HCT116 (cell line): ENCODE data around the gene ABCC11. TPM values are rescaled to one million over a fixed set of nuclear protein-coding genes. Genes with fewer than 3 reads are reported as not detected.

Experiments used
- ATAC-seq: fragments of 200-7000 bp; cut with Tn5 transposase; 2 replicates; pipeline ENCODE4 v1.9.1; 2020; ENCODE audit warnings: mild to moderate bottlenecking, moderate library complexity
- BruUV-seq: library from RNA; stranded (reverse); fragments of 400-500 nt; replicated peaks from 2 replicates; lab custom pipeline; 2021; lab: Mats Ljungman, UMichigan
- CTCF ChIA-PET: fragments of 300-600 bp; sonication (Branson Sonifier 250); formaldehyde crosslinking; loops from one replicate; lab custom pipeline; 2021; ENCODE audit warnings: antibody characterized with exemption; lab: Charles Lee
- POLR2A ChIA-PET: fragments of 300-600, 350-600 bp; sonication (Branson Sonifier 250); formaldehyde crosslinking; loops from one replicate; lab custom pipeline; 2021; ENCODE audit warnings: antibody characterized with exemption; lab: Charles Lee
- RAD21 ChIA-PET, 2 experiments: fragments of 300-600 bp; sonication (Branson Sonifier 250); formaldehyde crosslinking; loops; one replicate each; lab custom pipeline; 2023; ENCODE audit warnings: low total read pairs in 2 of 2; ENCODE audit not compliant: uncharacterized antibody in 2 of 2, unreplicated experiment in 2 of 2, low non-redundant PET in 1 of 2; lab: Charles Lee
- DNase-seq: peaks from one replicate; pipeline ENCODE4 v3.0.0-alpha.2; 2010; ENCODE audit warnings: low read depth, low spot score
- H2AFZ ChIP-seq: fragments of 200-600 bp; shearing (Covaris generic), sonication (generic); 2 replicates; pipeline ENCODE4 v1.6.1; 2017; ENCODE audit warnings: low read depth, mixed run types, mixed read lengths, antibody characterized with exemption, low read length; ENCODE audit not compliant: poor library complexity, severe bottlenecking
- H3K27ac ChIP-seq: 2 replicates; pipeline ENCODE4 v1.5.1; 2012; ENCODE audit warnings: low read depth, low read length
- H3K27me3 ChIP-seq: fragments of 200-600 bp; sonication (generic); 2 replicates; pipeline ENCODE4 v1.6.1; 2016; ENCODE audit warnings: mixed run types, low read length, mixed read lengths; ENCODE audit not compliant: insufficient read depth
- H3K36me3 ChIP-seq, 2 experiments: fragments of 200-500 bp in 1 of 2; fragments of 200-600 bp in 1 of 2; sonication (Bioruptor generic) in 1 of 2; sonication (generic) in 1 of 2; 2 replicates each; pipeline versions ENCODE4 v1.5.1 to v1.6.1; 2014 to 2016; ENCODE audit warnings: low read length in 2 of 2, inconsistent platforms in 1 of 2, mixed read lengths in 1 of 2, mixed run types in 1 of 2; ENCODE audit not compliant: insufficient read depth in 2 of 2, control insufficient read depth in 1 of 2
- H3K4me1 ChIP-seq, 2 experiments: fragments of 200-600 bp in 1 of 2; sonication (generic) in 1 of 2; 2 replicates each; pipeline versions ENCODE4 v1.5.1 to v1.6.1; 2012 to 2017; ENCODE audit warnings: low read length in 2 of 2, inconsistent platforms in 1 of 2, mild to moderate bottlenecking in 1 of 2, mixed read lengths in 1 of 2, mixed run types in 1 of 2, moderate library complexity in 1 of 2; ENCODE audit not compliant: insufficient read depth in 2 of 2, control insufficient read depth in 1 of 2
- H3K4me2 ChIP-seq: fragments of 200-600 bp; sonication (generic); 2 replicates; pipeline ENCODE4 v1.6.1; 2017; ENCODE audit warnings: mixed run types, low read length, mixed read lengths
- H3K4me3 ChIP-seq, 2 experiments: fragments of 200-600 bp in 1 of 2; sonication (generic) in 1 of 2; replicated peaks in 1 of 2; 2 replicates each; pipeline ENCODE4 v1.5.1; 2011 to 2016; ENCODE audit warnings: low read length in 2 of 2, control low read depth in 1 of 2, low read depth in 1 of 2, mild to moderate bottlenecking in 1 of 2, mixed read lengths in 1 of 2, mixed run types in 1 of 2
- H3K79me2 ChIP-seq: fragments of 200-600 bp; sonication (generic); 2 replicates; pipeline ENCODE4 v1.6.1; 2017; ENCODE audit warnings: mild to moderate bottlenecking, mixed run types, low read length, moderate library complexity, mixed read lengths; ENCODE audit not compliant: insufficient read depth
- H3K9ac ChIP-seq: fragments of 200-600 bp; sonication (generic); 2 replicates; pipeline ENCODE4 v1.6.1; 2016; ENCODE audit warnings: low read length, mixed read lengths
- H3K9me2 ChIP-seq: fragments of 200-600 bp; sonication (generic), shearing (Covaris generic); 2 replicates; pipeline ENCODE4 v1.6.1; 2017; ENCODE audit warnings: mixed run types, mild to moderate bottlenecking, moderate library complexity; ENCODE audit not compliant: insufficient read depth
- H3K9me3 ChIP-seq, 2 experiments: fragments of 200-500 bp in 1 of 2; fragments of 200-600 bp in 1 of 2; sonication (Bioruptor generic) in 1 of 2; sonication (generic) in 1 of 2; 2 replicates each; pipeline ENCODE4 v1.6.1; 2014 to 2017; ENCODE audit warnings: low read length in 2 of 2, mixed read lengths in 2 of 2, inconsistent platforms in 1 of 2, low read depth in 1 of 2, mild to moderate bottlenecking in 1 of 2, mixed run types in 1 of 2, moderate library complexity in 1 of 2; ENCODE audit not compliant: control insufficient read depth in 1 of 2, insufficient read depth in 1 of 2
- H4K20me1 ChIP-seq: fragments of 200-600 bp; sonication (generic), shearing (Covaris generic); 2 replicates; pipeline ENCODE4 v1.6.1; 2017; ENCODE audit warnings: mixed run types, mild to moderate bottlenecking, moderate library complexity; ENCODE audit not compliant: insufficient read depth
- CBX3 ChIP-seq: IDR thresholded peaks from 2 replicates; pipeline ENCODE4 v1.6.1; 2012; ENCODE audit warnings: low read depth
- CTCF ChIP-seq, 3 experiments: fragments of 200-600 bp in 1 of 3; sonication (generic) in 1 of 3; IDR thresholded peaks in 2 of 3; conservative IDR thresholded peaks in 1 of 3; 2 replicates each; pipeline ENCODE4 v1.5.1; 2012 to 2017; ENCODE audit warnings: low read depth in 2 of 3, low read length in 2 of 3, antibody characterized with exemption in 1 of 3, borderline replicate concordance in 1 of 3, control low read depth in 1 of 3, mild to moderate bottlenecking in 1 of 3, mixed read lengths in 1 of 3, mixed run types in 1 of 3, moderate library complexity in 1 of 3; ENCODE audit not compliant: insufficient read depth in 1 of 3
- ELF1 ChIP-seq: IDR thresholded peaks from 2 replicates; pipeline ENCODE4 v1.6.1; 2012; ENCODE audit warnings: low read depth, borderline replicate concordance
- MAX ChIP-seq: IDR thresholded peaks from 2 replicates; pipeline ENCODE4 v1.6.1; 2012
- POLR2AphosphoS5 ChIP-seq: IDR thresholded peaks from 2 replicates; pipeline ENCODE4 v1.6.1; 2011; ENCODE audit warnings: mild to moderate bottlenecking, low read depth, low read length, moderate library complexity
- RAD21 ChIP-seq: IDR thresholded peaks from 2 replicates; pipeline ENCODE4 v1.6.1; 2012; ENCODE audit warnings: low read depth, mild to moderate bottlenecking
- ZBTB33 ChIP-seq: IDR thresholded peaks from 2 replicates; pipeline ENCODE4 v1.6.1; 2011; ENCODE audit warnings: mild to moderate bottlenecking, low read length, moderate library complexity; ENCODE audit not compliant: insufficient replicate concordance; ENCODE audit errors: extremely low read depth
- intact Hi-C: fragments of 100-400 bp; cut with micrococcal nuclease; formaldehyde crosslinking; loops from 2 replicates; pipeline ENCODE4 v1.10.0; 2022
- total RNA-seq: library from RNA; stranded (reverse); gene quantifications from one replicate; pipeline ENCODE4 v1.2.1, GENCODE V29; 2021; ENCODE audit not compliant: unreplicated experiment

The ABCC11 gene
- total RNA-seq, 1 experiment from 2014 or later, result 0.54 TPM

- Histone ChIP-seq H3K9ac (no peak overlapping the region), H3K4me1 (peaks cover 14 to 34% of the 10 kb centered on the region in 2 experiments), H3K9me3 (no peaks in the 10 kb centered on the region), H3K36me3 (no peaks in the 10 kb centered on the region), H2AFZ (peak overlapping the region; percentile 97), H4K20me1 (no peaks in the 10 kb centered on the region), H3K27ac (no peak overlapping the region), H3K79me2 (no peaks in the 10 kb centered on the region), H3K9me2 (no peaks in the 10 kb centered on the region), H3K4me2 (peak overlapping the region; percentile 37), H3K27me3 (no peaks in the 10 kb centered on the region), H3K4me3 (no peak overlapping the region)
- intact Hi-C loops, result loop anchor here (2.0 to 10.0 kb wide), 5 partner anchors 282 to 1210 kb away; partner anchors contain the start of gene NETO2
- peak; percentile 62 for DNase-seq
- ATAC-seq, result peak; percentile 81
- RAD21 ChIA-PET, result no interaction called here
- TF ChIP-seq MAX, result peak; percentile 90
- TF ChIP-seq CBX3, result peak; percentile 43; the same call in 1 of the 2 replicates
- no peak for TF ChIP-seq ELF1
- peak; percentile 74 to 96 (median 84) for TF ChIP-seq CTCF (IDR thresholded peaks at IDR 0.05 in 2 of 3, conservative IDR thresholded peaks at IDR 0.05 in 1 of 3; ENCODE audit: borderline replicate concordance in 1 of 3, insufficient read depth in 1 of 3, low read depth in 2 of 3, low read length in 2 of 3)
- TF ChIP-seq ZBTB33, result no peak
- no peak for TF ChIP-seq POLR2AphosphoS5
- TF ChIP-seq RAD21, result peak; percentile 93
- BruUV-seq, result no TSS peak
- CTCF ChIA-PET, result interaction anchor here (1.5 to 5.3 kb wide), 2 partner anchors 8 to 1015 kb away, joined by 5 to 21 read pairs; no protein-coding TSS in a partner anchor
- POLR2A ChIA-PET, result no interaction called here
Measured at GRCh38 chr16:48156790-48157209, 90.5 kb downstream of the ABCC11 start.
